ENCODE results near the gene ASMT.
"Not testable (repeated sequence)": the region's sequence is repeated elsewhere in the genome, so short reads cannot be mapped to it uniquely, and the experiment has no call there.

Gene ASMT

DNA sequence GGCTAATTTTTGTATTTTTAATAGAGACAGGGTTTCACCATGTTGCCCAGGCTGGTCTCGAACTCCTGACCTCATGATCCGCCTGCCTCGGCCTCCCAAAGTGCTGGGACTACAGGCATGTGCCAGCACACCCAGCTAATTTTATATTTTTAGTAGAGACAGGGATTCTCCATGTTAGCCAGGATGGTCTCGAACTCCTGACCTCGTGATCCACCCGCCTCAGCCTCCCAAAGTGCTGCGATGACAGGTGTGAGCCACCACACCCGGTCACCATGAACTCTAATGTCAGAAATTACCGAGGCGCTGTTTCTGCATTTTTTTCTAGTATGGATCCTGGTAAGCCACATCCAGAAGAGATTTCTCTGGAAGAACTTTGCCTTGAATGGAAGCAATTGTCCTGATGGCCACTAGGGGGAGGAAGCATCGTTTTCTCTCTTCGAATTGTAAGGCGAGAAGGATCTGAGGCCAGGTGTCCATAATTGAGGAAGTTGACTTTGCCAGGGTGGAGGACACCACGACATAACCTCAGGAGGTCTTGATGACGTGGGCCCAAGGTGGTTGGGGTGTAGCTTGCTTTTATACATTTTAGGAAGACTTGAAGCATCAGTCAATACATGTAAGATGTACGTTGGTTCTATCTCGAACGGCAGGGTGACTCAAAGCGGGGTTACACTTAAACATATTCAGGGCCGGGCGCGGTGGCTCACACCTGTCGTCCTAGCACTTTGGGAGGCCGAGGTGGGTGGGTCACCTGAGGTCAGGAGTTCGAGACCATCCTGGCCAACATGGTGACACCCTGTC, 37.4 kb downstream of the ASMT start:
- not testable (repeated sequence) for DNase-seq

DNA sequence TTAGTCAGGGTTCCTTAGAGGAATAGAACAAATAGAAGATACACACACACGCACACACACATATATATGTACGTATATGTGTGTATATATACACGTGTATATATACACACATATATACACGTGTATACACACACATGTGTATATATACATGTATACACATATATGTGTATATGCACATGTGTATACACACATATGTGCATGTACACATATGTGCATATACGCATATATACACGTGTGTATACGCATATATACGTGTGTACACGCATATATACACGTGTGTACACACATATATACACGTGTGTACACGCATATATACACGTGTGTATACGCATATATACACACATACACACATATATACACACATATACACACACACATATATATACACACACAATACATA, 41.5 kb downstream of the ASMT start:
- DNase-seq = no peak

DNA sequence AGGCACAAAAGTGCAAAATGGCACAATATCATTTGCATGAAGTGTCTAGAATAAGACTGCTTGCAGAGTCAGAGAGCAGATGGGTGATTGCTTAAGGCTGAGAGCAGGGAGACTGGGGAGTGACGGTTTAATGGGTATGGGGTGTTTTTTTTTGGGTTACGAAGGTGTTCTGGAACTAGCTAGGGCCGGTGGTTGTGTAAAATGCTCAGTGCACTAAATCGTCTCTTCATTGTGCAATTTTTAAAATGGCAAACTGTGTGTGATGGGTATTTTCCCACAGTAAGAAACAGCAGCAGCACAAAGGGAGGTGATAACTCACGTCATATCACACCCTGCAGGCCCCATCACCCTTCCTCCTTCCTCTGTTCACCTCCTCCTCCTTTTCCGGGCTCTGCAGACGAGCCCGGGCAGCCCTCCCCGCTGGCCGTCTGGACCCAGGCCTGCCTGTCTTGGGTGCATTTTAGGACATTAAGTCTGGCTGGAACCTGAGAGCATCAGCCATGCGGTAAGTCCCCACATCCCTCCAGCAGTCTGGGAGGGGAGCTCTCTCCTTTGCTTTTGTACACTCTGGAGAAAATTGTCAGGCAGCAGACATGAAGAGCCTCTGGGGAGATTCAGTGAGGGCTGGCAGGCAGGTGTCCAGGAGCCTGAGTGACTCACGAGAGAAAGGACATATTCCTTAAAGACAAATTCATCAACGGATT, 42.7 kb downstream of the ASMT start:
- DNase-seq = peak; percentile 51

GRCh38 chrX:1658071-1658491, 43.2 kb downstream of the ASMT start:
- DNase-seq = peak; percentile 43

DNA sequence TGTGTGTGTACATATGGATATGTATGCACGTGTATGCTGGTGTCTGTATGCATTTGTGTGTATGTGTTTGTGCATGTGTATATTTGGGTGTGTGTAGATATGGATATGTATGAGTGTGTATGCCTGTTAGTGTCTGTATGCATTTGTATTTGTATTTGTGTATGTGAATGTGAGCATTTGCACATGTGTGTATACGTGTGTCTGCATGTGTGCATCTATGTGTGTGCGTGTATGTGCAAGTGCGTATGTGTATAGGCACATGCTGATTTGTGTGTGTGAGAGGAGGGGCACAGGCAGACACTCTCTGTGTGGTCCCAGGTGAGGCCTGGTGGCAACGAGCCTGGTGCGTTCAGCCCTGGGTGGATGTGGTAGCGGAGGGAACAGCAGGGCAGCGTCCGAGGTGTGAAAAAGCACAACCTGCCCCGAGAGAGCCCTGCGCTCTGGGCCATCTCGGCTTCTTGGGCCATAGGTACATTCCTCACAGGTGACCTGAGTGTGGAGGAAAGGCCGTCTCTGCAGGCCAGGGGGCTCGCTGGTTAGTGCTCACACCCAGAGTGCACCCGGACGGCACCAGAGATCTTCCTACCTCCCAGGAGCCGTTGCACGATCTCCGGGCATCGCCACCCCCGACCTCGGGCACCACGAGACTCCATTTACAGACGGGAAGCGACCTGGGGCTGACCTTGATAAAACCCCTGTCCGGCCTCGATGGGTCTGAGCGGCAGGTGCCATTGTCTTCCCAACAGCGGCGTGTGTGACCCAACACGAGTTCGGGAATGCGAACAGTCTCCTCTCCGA, 45.0 kb downstream of the ASMT start:
- DNase-seq = no peak

GRCh38 chrX:1661048-1661921, 46.4 kb downstream of the ASMT start:
- DNase-seq = no peak

DNA sequence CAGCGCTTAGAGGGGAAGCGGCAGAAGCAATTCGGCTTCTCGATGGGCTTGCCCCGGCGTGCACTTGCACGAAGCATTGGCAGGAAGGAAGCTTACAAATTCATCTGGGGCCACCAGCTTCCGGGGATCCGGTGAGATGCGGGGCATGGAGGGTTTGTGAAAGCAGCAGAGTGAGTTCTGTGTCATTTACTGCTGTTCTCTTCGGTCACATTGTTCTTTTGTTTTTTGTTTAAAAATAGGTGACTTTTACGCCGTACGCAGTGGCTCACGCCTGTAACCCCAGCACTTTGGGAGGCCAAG, 47.0 kb downstream of the ASMT start:
- DNase-seq = no peak

DNA sequence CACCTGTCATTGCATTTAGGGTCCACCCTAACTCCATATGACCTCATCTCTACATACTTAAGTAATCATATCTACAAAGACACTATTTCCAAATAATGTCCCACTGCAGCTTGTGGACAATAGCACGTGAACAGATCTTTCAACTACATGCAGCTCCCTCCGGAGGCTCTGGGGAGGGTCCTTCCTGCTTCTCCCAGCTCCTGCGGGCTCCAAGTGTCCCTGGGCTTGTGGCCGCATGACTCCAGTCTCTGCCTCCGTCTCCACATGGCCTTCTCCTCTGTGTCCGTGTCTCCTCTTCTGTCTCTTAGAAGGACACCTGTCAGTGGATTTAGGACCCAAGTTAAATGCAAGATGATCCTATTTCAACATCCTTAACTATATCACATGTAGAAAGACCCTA, 52.7 kb downstream of the ASMT start:
- no peak for DNase-seq

DNA sequence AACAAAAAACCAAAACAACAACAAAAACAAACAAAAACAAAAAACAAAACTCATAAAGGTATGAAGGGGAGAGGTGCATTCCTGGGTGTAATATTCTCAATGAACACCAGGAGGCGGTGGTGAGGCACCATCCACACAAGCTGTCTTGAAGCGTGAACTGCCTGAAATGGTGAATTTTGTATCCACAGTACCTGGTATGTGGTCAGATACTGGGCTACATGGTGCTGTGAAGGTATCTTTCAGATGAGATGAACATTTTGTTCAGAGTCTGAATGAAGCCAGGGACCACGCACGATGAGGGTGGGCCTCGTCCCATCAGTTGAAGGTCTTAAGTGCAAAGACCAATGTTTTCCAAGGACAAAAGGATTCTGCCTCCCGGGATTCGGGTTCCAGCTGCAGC, 58.5 kb downstream of the ASMT start:
- DNase-seq = no peak

DNA sequence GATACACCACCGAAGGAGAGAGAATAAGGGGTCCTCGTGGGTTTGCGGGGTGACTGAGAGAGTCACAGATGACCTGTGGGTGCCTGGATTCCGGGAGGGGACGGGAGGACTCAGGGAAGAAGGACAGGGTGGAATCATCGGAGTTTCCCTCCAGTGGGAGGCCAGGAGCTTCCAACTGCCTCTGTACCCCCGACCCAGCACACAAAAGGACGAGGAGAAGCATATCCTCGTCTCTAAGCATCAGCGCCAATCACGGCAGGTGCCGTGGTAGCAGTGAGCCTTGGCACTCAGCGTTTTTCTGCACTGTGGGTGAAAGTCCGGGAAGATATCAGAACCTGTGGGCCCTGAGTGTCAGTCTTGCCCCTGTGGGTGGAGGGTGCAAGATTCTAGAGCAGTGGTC, 62.0 kb downstream of the ASMT start:
- no peak for DNase-seq

- no peak for DNase-seq
These were observed 64.4 kb downstream of the ASMT start for GRCh38 chrX:1679238-1679637.

DNA sequence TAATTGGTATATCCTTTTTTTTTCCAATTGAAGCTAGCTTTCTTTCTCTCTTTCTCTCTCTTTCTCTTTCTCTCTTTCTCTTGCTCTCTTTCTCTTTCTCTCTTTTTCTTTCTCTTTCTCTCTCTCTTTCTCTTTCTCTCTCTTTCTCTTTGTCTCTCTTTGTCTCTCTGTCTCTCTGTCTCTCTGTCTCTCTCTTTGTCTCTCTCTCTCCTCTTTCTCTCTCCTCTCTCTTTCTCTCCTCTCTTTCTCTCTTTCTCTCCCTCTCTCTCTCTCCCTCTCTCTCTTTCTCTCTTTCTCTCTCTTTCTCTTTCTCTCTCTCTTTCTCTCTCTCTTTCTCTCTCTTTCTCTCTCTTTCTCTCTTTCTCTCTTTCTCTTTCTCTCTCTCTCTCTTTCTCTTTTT, 66.6 kb downstream of the ASMT start:
- no peak for DNase-seq

DNA sequence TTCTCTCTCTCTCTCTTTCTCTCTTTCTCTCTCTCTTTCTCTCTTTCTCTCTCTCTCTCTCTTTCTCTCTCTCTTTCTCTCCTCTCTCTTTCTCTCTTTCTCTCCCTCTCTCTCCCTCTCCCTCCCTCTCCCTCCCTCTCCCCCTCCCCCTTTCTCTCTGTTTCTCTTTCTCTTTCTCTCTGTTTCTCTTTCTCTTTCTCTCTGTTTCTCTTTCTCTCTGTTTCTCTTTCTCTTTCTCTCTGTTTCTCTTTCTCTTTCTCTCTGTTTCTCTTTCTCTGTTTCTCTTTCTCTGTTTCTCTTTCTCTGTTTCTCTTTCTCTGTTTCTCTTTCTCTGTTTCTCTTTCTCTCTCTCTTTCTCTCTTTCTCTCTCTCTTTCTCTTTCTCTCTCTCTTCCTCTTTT, 67.0 kb downstream of the ASMT start:
- not testable (repeated sequence) for DNase-seq

GRCh38 chrX:1682501-1682900, 67.6 kb downstream of the ASMT start:
- DNase-seq = not testable (repeated sequence)

DNA sequence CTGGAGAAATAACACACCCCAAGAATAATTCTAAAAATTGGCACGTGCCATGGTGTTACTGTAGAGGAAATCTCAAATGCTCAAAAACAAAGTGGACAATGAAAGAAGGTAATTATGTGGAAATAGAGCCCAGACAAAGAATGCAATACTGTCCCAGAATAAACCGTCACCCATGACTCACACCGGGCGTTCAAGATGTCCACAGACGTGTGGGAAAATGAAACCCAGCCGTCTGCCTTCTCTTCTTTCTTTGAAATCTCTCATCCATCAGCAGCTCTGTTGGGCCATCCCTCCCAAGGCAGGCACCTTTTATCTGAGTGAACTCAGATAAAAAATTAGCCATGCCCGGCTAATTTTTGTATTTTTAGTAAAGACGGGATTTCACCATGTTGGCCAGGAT, 70.0 kb downstream of the ASMT start:
- not testable (repeated sequence) for DNase-seq

DNA sequence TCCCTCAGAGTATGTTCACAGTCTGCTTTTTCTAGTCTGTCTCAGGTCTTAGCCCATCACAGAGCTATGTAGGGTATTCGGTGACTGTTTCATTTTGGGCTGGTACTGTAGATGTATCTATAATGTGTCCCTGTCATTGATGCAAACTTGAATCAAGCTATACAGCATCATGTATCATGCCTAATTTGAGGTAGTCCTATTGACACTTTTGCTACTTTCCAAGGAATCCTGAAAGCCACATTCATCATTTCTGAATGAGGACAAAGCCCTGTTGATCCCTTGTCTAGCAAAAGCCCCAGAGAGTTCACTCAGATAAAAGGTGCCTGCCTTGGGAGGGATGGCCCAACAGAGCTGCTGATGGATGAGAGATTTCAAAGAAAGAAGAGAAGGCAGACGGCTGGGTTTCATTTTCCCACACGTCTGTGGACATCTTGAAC, 70.6 kb downstream of the ASMT start:
- DNase-seq = not testable (repeated sequence)

DNA sequence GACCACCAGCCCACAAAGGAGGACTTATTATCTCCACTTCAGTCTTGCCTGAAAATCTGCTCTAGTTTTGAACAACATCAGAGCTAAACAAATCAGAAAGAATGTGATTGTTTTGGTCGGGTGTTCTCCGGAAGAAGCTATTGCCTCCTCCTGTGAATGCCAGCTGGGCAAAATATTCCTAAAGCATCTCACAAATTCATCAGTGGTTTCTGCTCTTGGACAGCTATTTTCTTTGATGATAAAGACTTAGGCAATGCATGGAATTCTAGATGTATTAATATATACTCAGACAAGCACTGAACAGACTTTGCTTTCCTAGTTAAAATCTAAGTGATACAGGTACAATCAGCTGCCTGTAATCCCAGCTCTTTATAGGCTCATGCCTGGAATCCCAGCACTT, 71.8 kb downstream of the ASMT start:
- no peak for DNase-seq
